H1 (cell line): ENCODE measurements around the gene FBXW5.

Source experiments
- CTCF ChIP-seq, 3 experiments: IDR thresholded peaks; 1 replicate in 2 of 3; 2 replicates in 1 of 3; pipeline versions ENCODE4 v1.5.1 to v1.6.1; 2011; ENCODE audit warnings: low read length in 3 of 3, mild to moderate bottlenecking in 3 of 3, inconsistent platforms in 2 of 3, low read depth in 1 of 3, moderate library complexity in 1 of 3; ENCODE audit not compliant: insufficient read depth in 1 of 3; ENCODE audit errors: control extremely low read depth in 1 of 3
- EGR1 ChIP-seq: IDR thresholded peaks from 2 replicates; pipeline ENCODE4 v1.6.1; 2011; ENCODE audit warnings: low read depth, low read length, borderline replicate concordance
- RAD21 ChIP-seq, 2 experiments: IDR thresholded peaks in 1 of 2; conservative IDR thresholded peaks in 1 of 2; 2 replicates each; pipeline ENCODE4 v1.6.1; 2011; ENCODE audit warnings: low read depth in 2 of 2, low read length in 2 of 2, improper control_type of control experiment in 1 of 2, inconsistent platforms in 1 of 2, mild to moderate bottlenecking in 1 of 2, moderate library complexity in 1 of 2

- no peak for TF ChIP-seq CTCF (IDR thresholded peaks at IDR 0.05; ENCODE audit: control extremely low read depth in 1 of 3, insufficient read depth in 1 of 3, low read depth in 1 of 3, low read length in 3 of 3)
- TF ChIP-seq EGR1: no peak
- no peak for TF ChIP-seq RAD21 (IDR thresholded peaks at IDR 0.05 in 1 of 2, conservative IDR thresholded peaks at IDR 0.05 in 1 of 2; ENCODE audit: low read depth in 2 of 2, low read length in 2 of 2)
Measured at GRCh38 chr9:136923881-136924280, 20.7 kb downstream of the FBXW5 start.
